ENCODE results near the gene PCYT1A.

Gene PCYT1A

GRCh38 chr3:196227629-196228493 is 59.7 kb downstream of the PCYT1A start:
- FAIRE-seq (no peak), DNase-seq (ENCODE audit: insufficient read length, low spot score) (no peak)
- TF ChIP-seq PAX5 (IDR thresholded peaks at IDR 0.05; ENCODE audit: insufficient read depth, low read length, severe bottlenecking) = no peak
- TF ChIP-seq TAF1 (IDR thresholded peaks at IDR 0.05; ENCODE audit: low read depth, low read length) = no peak

GRCh38 chr3:196227121-196227561 is 60.4 kb downstream of the PCYT1A start:
- TF ChIP-seq POLR2A (IDR thresholded peaks at IDR 0.05; ENCODE audit: low read depth, low read length) (no peak), SPI1 (IDR thresholded peaks at IDR 0.05; ENCODE audit: low read depth, low read length) (no peak), PAX5 (IDR thresholded peaks at IDR 0.05; ENCODE audit: insufficient read depth, low read length, severe bottlenecking) (no peak), TAF1 (IDR thresholded peaks at IDR 0.05; ENCODE audit: low read depth, low read length) (no peak), POLR2AphosphoS5 (IDR thresholded peaks at IDR 0.05; ENCODE audit: low read depth, low read length) (no peak), POU2F2 (IDR thresholded peaks at IDR 0.05; ENCODE audit: low read depth, low read length) (no peak)
- FAIRE-seq (no peak), DNase-seq (ENCODE audit: insufficient read length, low spot score) (no peak)

- FAIRE-seq = no peak
- no peak for DNase-seq (ENCODE audit: insufficient read length, low spot score)
- TF ChIP-seq TAF1 (IDR thresholded peaks at IDR 0.05; ENCODE audit: low read depth, low read length) (no peak), POU2F2 (IDR thresholded peaks at IDR 0.05; ENCODE audit: low read depth, low read length) (no peak), POLR2A (IDR thresholded peaks at IDR 0.05; ENCODE audit: low read depth, low read length) (no peak), PAX5 (IDR thresholded peaks at IDR 0.05; ENCODE audit: insufficient read depth, low read length, severe bottlenecking) (no peak), POLR2AphosphoS5 (IDR thresholded peaks at IDR 0.05; ENCODE audit: low read depth, low read length) (no peak), SPI1 (IDR thresholded peaks at IDR 0.05; ENCODE audit: low read depth, low read length) (no peak)
These were observed 61.7 kb downstream of the PCYT1A start for GRCh38 chr3:196225763-196226364.

GRCh38 chr3:196225086-196225485 is 62.4 kb downstream of the PCYT1A start:
- TF ChIP-seq POU2F2 (IDR thresholded peaks at IDR 0.05; ENCODE audit: low read depth, low read length) = no peak
- TF ChIP-seq PAX5 (IDR thresholded peaks at IDR 0.05; ENCODE audit: insufficient read depth, low read length, severe bottlenecking) = no peak
- no peak for TF ChIP-seq POLR2A (IDR thresholded peaks at IDR 0.05; ENCODE audit: low read depth, low read length)
- no peak for TF ChIP-seq POLR2AphosphoS5 (IDR thresholded peaks at IDR 0.05; ENCODE audit: low read depth, low read length)
- TF ChIP-seq TAF1 (IDR thresholded peaks at IDR 0.05; ENCODE audit: low read depth, low read length) = no peak
- no peak for TF ChIP-seq SPI1 (IDR thresholded peaks at IDR 0.05; ENCODE audit: low read depth, low read length)
- FAIRE-seq (no peak), DNase-seq (ENCODE audit: insufficient read length, low spot score) (no peak)

- TF ChIP-seq POLR2AphosphoS5 (IDR thresholded peaks at IDR 0.05; ENCODE audit: low read depth, low read length) (no peak), SPI1 (IDR thresholded peaks at IDR 0.05; ENCODE audit: low read depth, low read length) (no peak), POLR2A (IDR thresholded peaks at IDR 0.05; ENCODE audit: low read depth, low read length) (no peak), POU2F2 (IDR thresholded peaks at IDR 0.05; ENCODE audit: low read depth, low read length) (no peak)
- DNase-seq (ENCODE audit: insufficient read length, low spot score) (no peak), FAIRE-seq (no peak)
These were observed 64.5 kb downstream of the PCYT1A start for GRCh38 chr3:196222876-196223595.

- TF ChIP-seq TAF1 (IDR thresholded peaks at IDR 0.05; ENCODE audit: low read depth, low read length) = no peak
- TF ChIP-seq POU2F2 (IDR thresholded peaks at IDR 0.05; ENCODE audit: low read depth, low read length) = no peak
- no peak for TF ChIP-seq SPI1 (IDR thresholded peaks at IDR 0.05; ENCODE audit: low read depth, low read length)
- no peak for TF ChIP-seq POLR2AphosphoS5 (IDR thresholded peaks at IDR 0.05; ENCODE audit: low read depth, low read length)
- no peak for TF ChIP-seq POLR2A (IDR thresholded peaks at IDR 0.05; ENCODE audit: low read depth, low read length)
- TF ChIP-seq PAX5 (IDR thresholded peaks at IDR 0.05; ENCODE audit: insufficient read depth, low read length, severe bottlenecking) = no peak
- FAIRE-seq (no peak), DNase-seq (ENCODE audit: insufficient read length, low spot score) (no peak)
These were observed 66.5 kb downstream of the PCYT1A start for GRCh38 chr3:196220991-196221390.

- FAIRE-seq = no peak
- TF ChIP-seq TAF1 (IDR thresholded peaks at IDR 0.05; ENCODE audit: low read depth, low read length) (no peak), PAX5 (IDR thresholded peaks at IDR 0.05; ENCODE audit: insufficient read depth, low read length, severe bottlenecking) (no peak), POU2F2 (IDR thresholded peaks at IDR 0.05; ENCODE audit: low read depth, low read length) (no peak)
- DNase-seq (ENCODE audit: insufficient read length, low spot score) = no peak
These were observed 66.9 kb downstream of the PCYT1A start for GRCh38 chr3:196220587-196220986.

GRCh38 chr3:196219970-196220311 is 67.6 kb downstream of the PCYT1A start:
- TF ChIP-seq POLR2A (IDR thresholded peaks at IDR 0.05; ENCODE audit: low read depth, low read length) (no peak), POU2F2 (IDR thresholded peaks at IDR 0.05; ENCODE audit: low read depth, low read length) (no peak), POLR2AphosphoS5 (IDR thresholded peaks at IDR 0.05; ENCODE audit: low read depth, low read length) (no peak), TAF1 (IDR thresholded peaks at IDR 0.05; ENCODE audit: low read depth, low read length) (no peak), SPI1 (IDR thresholded peaks at IDR 0.05; ENCODE audit: low read depth, low read length) (no peak)
- FAIRE-seq (no peak), DNase-seq (ENCODE audit: insufficient read length, low spot score) (no peak)

- TF ChIP-seq POLR2AphosphoS5 (IDR thresholded peaks at IDR 0.05; ENCODE audit: low read depth, low read length) (no peak), SPI1 (IDR thresholded peaks at IDR 0.05; ENCODE audit: low read depth, low read length) (no peak), PAX5 (IDR thresholded peaks at IDR 0.05; ENCODE audit: insufficient read depth, low read length, severe bottlenecking) (no peak), POU2F2 (IDR thresholded peaks at IDR 0.05; ENCODE audit: low read depth, low read length) (no peak), TAF1 (IDR thresholded peaks at IDR 0.05; ENCODE audit: low read depth, low read length) (no peak), POLR2A (IDR thresholded peaks at IDR 0.05; ENCODE audit: low read depth, low read length) (no peak)
- DNase-seq (ENCODE audit: insufficient read length, low spot score) = peak; percentile 67
- peak; percentile 97 for FAIRE-seq
These were observed 68.1 kb downstream of the PCYT1A start for GRCh38 chr3:196219194-196219969.
